Fibroblast of villous mesenchyme (primary cell): ENCODE measurements around the gene HSF5. TPM values are rescaled to one million over a fixed set of nuclear protein-coding genes. Genes with fewer than 3 reads are reported as not detected.

Source experiments
- DNase-seq: peaks from one replicate; pipeline ENCODE4 v3.0.0-alpha.2; 2010; ENCODE audit warnings: low read depth
- H3K4me3 ChIP-seq: 2 replicates; pipeline ENCODE4 v1.5.1; 2011; ENCODE audit warnings: low read depth, mild to moderate bottlenecking, low read length
- total RNA-seq: library from RNA; depleted of rRNA; stranded (reverse); fragments of >200 nt; gene quantifications from 2 replicates; pipeline ENCODE4 v1.2.3, GENCODE V29; 2012
- TF ChIP-seq, protein P1 (sequence below): IDR thresholded peaks from 2 replicates; pipeline ENCODE4 v1.5.1; 2012; ENCODE audit warnings: low read depth, mild to moderate bottlenecking, low read length; ENCODE audit not compliant: insufficient read depth

The HSF5 gene
- total RNA-seq, 1 donor: under 0.01 TPM

DNA sequence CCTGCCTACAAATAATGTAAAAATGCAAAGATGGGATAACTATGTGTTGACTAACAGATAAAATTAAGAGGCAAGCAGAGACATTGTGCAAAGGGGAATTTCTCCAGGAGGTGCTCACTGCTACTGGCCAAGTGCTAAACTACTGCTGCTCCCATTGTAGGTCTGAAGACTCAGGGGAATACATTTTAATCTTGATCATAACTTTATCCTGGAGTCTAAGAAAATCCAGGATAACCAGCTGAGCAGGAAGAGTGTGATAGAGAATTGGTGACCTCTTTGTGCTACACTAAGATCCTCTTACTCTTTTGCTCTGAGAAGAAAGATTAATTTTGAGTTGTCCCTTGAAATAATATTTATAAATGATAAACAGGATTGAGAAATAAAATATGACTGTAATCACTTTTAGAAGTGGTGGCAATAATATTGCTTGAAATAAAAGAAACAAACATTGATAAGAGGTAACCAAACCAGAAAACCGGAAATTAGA lies 76.8 kb downstream of the HSF5 start:
- H3K4me3 ChIP-seq: no peak overlapping the region
- TF ChIP-seq, protein P1, sequence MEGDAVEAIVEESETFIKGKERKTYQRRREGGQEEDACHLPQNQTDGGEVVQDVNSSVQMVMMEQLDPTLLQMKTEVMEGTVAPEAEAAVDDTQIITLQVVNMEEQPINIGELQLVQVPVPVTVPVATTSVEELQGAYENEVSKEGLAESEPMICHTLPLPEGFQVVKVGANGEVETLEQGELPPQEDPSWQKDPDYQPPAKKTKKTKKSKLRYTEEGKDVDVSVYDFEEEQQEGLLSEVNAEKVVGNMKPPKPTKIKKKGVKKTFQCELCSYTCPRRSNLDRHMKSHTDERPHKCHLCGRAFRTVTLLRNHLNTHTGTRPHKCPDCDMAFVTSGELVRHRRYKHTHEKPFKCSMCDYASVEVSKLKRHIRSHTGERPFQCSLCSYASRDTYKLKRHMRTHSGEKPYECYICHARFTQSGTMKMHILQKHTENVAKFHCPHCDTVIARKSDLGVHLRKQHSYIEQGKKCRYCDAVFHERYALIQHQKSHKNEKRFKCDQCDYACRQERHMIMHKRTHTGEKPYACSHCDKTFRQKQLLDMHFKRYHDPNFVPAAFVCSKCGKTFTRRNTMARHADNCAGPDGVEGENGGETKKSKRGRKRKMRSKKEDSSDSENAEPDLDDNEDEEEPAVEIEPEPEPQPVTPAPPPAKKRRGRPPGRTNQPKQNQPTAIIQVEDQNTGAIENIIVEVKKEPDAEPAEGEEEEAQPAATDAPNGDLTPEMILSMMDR: no peak
- DNase-seq: no peak

DNA sequence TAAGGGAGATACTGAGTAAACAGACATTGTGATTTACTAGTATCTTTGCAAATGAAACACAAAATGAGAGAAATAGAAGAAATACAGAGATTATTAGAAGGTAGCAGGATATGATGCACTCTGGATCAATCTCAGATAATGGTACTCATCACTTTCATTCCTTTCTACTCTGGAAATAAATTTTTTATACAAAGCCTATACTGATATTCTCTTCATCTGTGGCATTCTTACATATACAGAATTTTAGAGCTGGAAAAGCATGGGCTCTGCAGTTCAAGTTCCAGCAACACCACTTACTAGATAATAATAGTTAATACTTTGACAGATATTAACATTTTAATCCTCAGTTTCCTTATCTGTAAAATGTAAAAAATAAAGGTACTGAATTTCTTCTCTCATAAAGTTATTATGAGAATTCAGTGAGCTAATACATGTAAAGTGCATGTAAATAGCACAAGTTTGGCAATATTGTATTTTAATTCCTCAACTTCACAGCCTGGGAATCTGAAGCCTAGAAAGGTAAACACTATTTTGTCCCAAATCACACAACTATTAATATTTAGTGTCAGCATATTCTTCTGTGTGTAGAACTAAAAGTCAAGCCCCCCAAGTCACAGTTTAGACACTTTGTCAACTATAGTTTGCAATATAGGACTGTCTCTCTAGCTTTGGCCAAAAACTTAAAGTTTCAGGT lies 77.3 kb downstream of the HSF5 start:
- H3K4me3 ChIP-seq: no peak overlapping the region
- no peak for DNase-seq
- TF ChIP-seq, protein P1: no peak

DNA sequence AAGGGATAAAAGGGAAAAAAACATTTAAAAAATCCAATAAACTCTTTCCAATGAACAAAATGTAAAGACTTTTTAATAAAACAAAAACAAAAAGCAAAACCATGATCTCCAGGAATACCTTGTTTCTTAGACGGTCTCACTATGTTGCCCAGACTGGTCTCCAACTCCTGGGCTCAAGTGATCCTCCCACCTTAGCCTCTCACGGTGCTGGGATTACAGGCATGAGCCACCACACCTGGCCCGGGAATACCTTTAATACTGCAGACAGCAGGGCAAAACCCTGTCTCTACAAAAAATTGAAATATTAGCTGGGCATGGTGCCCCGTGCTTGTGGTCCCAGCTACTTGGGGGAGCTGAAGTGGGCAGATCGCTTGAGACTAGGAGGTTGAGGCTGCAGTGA lies 78.8 kb downstream of the HSF5 start:
- no peak overlapping the region for H3K4me3 ChIP-seq
- DNase-seq: no peak
- TF ChIP-seq, protein P1: no peak

DNA sequence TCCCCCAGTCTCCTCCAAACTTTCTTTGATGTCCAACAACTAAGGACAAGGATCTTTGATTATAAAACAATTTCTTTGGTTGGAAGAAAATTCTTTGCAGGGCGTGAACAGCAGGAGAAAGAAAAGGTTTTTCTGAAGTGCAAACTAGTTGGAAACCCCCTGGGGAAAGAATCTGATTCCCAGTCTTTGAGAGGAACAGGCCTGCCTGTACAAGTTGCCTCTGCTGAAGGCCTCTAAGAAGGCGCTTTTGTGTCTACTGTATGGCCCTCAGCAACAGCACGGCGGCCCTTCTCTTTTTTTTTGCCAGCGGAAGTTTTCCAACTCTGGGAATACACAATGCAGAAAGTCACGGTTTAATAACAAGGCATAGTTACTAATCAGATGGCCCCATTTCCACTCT lies 84.9 kb downstream of the HSF5 start:
- no peak for DNase-seq
- no peak overlapping the region for H3K4me3 ChIP-seq
- TF ChIP-seq, protein P1: no peak

DNA sequence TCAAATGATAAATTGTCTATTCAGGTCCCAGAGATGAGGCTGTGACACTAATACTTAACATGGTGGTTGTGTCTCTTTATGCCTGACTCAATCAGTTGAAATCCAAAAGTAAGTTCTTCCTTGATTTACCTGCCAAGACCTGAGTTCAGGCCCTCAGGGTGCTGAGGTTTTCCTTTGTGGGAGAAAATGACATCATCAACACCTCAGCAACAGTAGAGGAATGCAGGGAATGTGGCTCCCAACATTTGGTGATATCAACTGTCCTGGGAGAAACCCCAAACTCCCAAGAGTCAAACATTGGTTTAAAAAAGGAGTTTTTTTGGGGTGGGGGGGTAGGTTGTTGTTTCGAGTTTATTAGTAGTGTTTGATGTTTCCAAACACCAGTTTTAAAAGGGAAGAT lies 85.5 kb downstream of the HSF5 start:
- TF ChIP-seq, protein P1: no peak
- H3K4me3 ChIP-seq: no peak overlapping the region
- no peak for DNase-seq

DNA sequence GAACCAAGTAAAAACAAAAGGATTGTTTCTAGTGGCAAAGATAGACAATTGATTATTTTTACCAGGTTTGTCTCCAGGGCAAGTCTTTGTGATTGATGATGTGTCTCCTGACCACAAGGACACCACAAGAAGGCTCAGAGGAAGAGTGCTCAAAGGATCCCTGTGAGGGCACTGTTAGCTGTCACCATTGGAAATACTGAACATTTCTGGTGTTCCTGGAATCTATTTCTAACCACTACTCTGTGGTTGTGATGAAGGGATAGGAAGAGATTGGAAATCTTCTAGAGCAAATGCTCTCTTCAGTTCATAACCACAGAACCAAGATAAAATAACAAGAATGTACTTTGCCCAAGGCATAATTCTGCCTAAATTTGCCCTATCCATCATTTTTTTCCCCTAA lies 86.2 kb downstream of the HSF5 start:
- no peak overlapping the region for H3K4me3 ChIP-seq
- no peak for DNase-seq
- TF ChIP-seq, protein P1: no peak

DNA sequence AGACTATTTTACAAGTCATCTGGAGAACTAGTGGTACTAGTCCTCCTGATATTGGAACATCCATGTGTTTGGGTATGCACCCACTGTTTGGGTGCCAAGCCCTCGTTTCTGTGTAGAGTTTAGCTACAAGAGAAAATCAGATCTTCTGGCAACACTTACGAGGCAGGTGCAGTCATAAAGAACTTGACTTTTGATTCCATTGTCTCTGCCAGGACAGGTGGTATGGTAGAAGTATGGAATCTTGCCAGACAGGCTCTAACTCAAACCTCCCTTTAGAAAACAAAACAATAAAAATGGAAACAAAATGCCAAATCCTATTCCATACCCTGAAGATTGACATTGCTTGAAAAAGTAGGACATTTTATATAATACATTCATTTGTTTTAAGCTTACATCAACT lies 86.9 kb downstream of the HSF5 start:
- no peak for DNase-seq
- TF ChIP-seq, protein P1: no peak
- no peak overlapping the region for H3K4me3 ChIP-seq
